Measurements from ENCODE around the gene PLEKHA7.

DNA sequence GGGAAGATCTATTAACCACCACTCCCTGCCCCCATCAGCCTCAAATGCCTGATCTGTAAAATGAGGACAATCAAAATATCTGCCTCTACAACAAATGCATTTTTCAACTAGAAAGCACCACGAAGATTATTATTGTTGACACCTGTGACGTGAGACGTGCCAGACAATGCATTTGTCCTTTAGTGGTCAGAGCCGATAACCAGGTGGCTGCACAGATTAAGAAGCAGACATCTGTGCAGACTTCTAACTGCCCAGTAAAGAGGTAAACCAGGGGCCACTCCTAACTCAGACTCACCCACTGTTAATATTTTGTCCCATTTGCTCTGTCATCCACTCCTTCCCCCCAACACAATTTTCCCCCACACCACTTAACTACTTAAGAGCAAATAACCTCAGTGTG is 11.7 kb downstream of the PLEKHA7 start:
- TF ChIP-seq CTCF (IDR thresholded peaks at IDR 0.05; ENCODE audit: insufficient read depth, low read length): no peak
- no peak for TF ChIP-seq REST (IDR thresholded peaks at IDR 0.05; ENCODE audit: insufficient replicate concordance, low read depth)
- TF ChIP-seq GABPA (IDR thresholded peaks at IDR 0.05; ENCODE audit: low read depth): no peak
